VCaP (cell line): ENCODE data around the gene PYDC2.
A peak's percentile ranks its signal among the peaks of the same experiment; 100 is the strongest.

Experiments
- H3K27ac ChIP-seq: fragments of 450-650 bp; 2 replicates; pipeline ENCODE4 v1.5.1; 2017
- TF ChIP-seq, protein P1 (sequence below): fragments of 450-650 bp; conservative IDR thresholded peaks from 2 replicates; pipeline ENCODE4 v1.5.1; 2017; ENCODE audit warnings: mild to moderate bottlenecking, moderate library complexity

The PYDC2 gene

DNA sequence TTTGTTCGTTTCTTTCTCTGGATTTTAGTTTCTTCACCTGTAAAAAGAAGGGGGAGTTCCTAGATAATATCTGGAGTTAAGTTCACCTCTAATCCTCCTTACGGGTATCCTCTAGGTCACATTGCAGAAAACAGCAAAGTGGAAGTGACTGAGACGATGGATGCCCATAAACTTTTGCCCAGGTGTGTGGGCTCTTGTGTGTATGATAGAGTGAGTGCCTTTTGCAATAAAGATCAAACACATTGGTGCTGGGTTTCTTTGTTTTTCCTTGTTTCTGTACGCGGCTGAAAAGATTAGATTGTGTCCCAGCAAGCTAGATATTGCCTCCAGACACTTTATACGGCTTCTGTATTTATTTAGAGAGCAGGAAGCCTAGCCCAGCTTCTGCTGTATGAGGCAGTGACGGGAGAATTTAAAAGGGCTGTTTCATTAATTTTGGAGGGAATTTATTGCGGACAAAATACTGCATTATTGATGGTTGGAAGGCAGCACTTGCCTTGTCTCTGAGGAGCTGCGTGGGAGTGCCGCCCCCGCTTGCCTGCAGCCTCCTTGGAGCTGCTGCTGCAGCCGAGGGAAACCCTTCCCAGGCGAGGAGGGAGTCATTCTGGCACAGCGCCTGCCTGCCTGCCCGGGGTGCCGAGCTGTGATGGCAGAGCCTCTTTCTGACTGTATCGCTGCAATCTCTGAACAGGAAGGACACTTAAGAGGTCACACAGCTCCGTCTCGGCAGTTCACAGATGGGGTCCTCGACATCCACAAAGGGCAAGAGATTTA, 38.5 kb downstream of the PYDC2 start:
- TF ChIP-seq, protein P1, sequence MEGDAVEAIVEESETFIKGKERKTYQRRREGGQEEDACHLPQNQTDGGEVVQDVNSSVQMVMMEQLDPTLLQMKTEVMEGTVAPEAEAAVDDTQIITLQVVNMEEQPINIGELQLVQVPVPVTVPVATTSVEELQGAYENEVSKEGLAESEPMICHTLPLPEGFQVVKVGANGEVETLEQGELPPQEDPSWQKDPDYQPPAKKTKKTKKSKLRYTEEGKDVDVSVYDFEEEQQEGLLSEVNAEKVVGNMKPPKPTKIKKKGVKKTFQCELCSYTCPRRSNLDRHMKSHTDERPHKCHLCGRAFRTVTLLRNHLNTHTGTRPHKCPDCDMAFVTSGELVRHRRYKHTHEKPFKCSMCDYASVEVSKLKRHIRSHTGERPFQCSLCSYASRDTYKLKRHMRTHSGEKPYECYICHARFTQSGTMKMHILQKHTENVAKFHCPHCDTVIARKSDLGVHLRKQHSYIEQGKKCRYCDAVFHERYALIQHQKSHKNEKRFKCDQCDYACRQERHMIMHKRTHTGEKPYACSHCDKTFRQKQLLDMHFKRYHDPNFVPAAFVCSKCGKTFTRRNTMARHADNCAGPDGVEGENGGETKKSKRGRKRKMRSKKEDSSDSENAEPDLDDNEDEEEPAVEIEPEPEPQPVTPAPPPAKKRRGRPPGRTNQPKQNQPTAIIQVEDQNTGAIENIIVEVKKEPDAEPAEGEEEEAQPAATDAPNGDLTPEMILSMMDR, result no peak
- no peak overlapping the region for H3K27ac ChIP-seq

DNA sequence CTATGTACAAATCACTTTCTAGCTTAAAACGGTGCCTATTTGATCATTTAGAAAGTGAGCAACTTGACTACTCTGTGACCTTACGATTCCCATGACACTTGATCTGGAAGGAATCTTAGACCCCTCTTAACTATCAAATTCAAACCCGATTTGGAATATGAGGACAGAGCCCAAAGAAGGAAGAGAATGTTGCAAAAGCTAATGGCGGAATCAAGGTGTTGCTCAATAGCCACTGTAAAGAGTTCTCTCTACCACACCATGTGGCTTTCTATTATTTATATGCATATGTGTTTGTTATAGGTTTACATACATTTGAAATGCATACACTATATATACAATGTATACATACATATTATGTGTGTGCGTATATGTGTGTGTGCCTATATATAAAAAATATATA, 39.9 kb downstream of the PYDC2 start:
- TF ChIP-seq, protein P1, result no peak
- no peak overlapping the region for H3K27ac ChIP-seq

DNA sequence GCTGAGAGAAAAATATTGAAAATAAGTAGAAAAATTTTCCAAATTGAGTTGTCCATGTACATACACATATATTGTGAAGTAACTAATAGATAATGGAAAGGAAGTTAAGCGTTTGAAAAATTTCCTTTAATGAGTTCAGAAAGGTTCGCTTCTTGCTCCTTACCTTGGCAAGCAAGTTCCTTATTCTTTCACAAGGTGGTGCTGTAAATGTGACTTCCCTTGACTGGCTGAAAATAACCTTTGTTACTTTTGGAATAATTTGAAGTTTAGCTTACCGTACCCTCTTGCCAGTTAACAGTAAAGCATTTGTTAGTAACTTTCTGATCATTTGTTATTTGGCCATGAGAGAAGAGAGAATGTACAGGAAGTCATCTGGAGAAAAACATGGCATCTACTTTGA, 41.6 kb downstream of the PYDC2 start:
- no peak overlapping the region for H3K27ac ChIP-seq
- TF ChIP-seq, protein P1, result peak; percentile 80

DNA sequence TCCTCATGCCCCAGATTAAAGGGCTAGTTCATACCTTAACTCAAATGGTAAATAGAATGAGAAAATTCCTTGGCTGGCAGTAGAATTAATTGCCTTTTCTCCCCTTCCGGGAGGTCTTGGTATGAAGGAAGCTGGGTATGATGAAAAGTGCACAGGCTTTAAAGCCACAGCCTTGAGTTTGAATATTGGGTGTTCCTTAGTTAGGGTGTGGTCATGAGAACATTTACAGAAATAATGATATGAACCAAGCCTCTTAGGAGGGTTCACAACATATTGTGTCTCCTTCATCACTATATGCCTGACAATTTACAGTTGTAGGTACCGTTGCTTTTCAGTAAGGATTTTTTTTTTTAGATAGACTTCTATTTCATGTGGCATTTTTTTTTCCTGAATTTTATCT, 48.1 kb downstream of the PYDC2 start:
- TF ChIP-seq, protein P1, result no peak
- H3K27ac ChIP-seq, result no peak overlapping the region
